ENCODE results near the gene NFE2L2.
"Not testable (repeated sequence)": the region's sequence is repeated elsewhere in the genome, so short reads cannot be mapped to it uniquely, and the experiment has no call there.

NFE2L2 gene

DNA sequence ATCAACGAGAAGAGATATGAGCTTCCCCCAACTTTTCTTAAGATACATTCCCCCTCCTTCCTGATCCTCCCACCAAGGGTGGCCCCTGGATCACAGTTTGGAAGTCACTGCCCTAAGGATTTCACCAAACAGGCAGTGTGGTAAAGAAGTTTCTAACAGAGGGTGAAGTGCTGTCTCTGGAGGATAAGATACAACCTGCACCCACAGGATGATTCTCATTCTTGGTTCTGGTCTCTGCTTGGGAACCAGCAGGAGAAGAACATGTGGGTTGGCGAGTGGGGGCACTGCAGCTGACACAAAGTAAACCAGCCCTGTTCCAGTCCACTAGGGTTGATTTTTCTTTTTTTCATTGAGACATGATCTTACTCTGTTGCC is 9.3 kb downstream of the NFE2L2 start:
- DNase-seq: no peak

DNA sequence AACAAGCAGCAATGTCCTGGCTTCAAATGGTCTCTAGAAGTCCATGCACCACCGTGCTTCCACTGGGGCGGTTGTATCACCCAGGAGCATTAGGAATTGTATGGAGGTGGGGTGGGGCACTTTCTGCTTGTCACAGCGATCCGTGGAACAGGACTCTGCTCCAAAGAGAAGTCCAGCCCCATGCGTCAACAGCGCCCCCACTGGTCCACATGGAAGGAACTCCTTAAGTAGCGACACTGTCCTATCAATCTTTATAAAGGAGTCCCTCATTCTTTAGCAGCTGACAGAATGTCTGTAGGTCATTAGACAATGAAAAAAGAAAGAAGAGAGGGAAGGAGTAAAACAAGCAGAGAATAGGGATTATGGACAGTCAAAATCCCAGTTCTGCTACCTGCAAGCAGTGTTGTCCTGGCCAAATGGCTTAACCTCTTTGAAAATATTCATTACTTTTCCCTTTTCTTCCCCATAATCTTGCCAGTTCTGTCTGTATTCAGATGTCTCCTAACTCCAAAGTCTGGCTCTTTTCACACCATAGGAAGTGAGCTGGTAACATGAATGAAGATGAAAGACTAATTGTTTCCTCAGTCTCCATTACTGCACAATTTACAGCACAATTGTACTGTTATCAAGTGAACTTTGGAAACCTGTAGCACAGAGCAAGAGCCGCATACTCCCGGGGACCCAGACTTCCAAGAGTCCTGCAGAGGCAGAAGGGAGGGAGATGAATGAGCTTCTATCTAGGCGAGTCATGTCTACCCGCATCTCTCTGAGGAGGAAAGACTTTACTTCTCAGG is 9.9 kb downstream of the NFE2L2 start:
- no peak for DNase-seq

DNA sequence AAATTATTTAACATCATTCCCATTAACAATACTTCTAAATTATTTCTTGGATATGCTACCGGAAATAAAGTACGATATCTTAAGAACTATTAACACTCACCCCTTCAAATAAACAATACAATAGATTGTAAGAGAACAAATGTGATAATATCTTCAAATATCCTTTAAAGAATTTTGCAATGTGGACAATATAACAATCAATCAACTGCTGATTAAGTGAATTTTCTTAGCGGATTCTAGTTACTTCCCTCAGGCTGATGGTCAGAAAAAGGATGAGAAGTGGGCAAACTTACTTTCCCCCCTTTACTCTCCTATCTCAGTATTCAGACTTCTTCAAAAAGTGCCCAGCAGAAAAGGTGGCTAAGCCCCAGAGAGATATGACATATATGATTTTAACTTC is 10.8 kb downstream of the NFE2L2 start:
- DNase-seq: no peak

DNA sequence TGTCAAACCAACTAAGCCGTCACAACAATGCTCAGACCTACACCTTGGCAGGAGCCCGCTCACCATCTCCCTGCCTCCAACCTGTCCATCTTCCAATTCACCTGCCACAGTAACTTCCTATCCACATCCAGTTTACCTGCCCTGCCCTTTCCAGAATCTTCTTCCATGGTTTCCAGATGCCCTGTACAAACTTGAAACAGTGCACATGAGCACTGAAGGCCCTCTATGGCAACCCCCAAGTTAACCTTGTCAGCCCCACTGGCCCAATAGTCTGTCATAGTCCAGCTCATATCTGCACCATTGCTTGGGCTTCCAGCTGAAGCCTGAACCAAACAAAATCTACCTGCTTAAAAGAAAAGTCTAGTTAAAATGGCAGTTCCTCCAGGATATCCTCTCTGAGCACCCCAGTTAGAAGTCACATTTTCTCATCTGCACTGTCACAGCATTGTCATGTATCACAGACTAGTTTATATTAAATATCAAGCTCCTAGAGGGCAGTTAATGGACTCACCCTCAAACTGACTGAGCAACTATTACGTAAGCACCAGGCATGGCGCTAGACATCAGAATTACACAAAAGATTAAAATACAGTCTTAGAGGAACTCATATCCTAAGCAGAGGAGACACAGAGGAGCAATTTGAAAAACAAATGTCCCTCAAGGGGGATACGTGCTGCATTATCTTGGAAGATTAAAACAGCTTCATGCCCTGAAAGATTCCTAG is 11.6 kb downstream of the NFE2L2 start:
- no peak for DNase-seq

DNA sequence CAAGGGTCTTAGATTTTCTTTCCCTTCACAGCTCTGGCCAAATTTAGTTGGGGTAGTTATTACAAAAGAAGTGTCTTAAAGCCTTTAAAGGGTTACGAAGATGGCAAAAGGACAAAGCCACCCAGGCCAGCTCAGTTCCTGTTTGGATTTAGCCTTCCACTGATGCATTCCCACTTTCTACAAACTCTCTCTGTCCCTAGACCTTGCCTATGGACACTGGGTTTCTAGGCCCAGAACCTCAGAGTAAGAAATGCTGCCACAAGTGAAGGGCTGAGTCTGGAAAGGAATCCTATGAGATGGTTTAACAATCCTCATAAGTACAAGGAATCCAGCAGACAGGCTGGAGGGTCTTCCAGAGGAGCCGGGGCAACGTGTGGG is 13.4 kb downstream of the NFE2L2 start:
- DNase-seq: no peak

DNA sequence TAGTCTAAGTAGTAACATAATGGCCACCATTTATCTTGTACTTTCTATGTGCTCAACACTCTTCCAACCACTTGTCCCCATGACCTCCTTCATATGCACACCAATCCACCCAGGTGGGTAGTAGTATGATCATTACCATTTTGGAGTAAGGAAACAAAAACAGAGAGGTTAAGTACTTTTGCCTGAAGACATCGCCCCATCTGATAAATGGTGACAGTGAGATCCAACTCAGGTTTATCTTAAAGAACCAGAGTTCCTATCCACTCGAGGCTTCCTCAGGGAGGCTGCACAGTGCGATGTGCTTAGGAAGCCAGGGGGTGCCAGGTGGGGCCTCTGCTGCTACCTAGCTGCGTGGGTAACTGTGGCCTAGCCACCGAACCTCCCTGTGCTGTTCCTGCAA is 14.1 kb downstream of the NFE2L2 start:
- no peak for DNase-seq

DNA sequence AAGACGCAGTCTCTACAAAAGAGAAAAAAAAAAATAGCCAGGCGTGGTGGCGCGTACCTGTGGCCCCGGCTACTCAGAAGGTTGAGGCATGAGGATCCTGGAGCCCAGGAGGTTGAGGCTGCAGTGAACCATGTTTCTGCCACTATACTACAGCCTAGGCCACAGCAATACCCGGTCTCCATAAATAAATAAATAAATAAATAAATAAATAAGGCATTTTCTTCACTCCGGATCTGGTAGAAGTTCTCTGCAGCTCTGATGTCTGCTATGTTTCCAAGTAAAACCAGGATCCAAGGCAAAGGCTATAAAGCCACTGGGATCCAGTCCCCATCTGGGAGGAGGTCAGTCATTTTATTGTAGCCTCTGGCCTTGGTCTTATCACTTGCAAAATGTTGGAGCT is 15.5 kb downstream of the NFE2L2 start:
- DNase-seq: no peak

DNA sequence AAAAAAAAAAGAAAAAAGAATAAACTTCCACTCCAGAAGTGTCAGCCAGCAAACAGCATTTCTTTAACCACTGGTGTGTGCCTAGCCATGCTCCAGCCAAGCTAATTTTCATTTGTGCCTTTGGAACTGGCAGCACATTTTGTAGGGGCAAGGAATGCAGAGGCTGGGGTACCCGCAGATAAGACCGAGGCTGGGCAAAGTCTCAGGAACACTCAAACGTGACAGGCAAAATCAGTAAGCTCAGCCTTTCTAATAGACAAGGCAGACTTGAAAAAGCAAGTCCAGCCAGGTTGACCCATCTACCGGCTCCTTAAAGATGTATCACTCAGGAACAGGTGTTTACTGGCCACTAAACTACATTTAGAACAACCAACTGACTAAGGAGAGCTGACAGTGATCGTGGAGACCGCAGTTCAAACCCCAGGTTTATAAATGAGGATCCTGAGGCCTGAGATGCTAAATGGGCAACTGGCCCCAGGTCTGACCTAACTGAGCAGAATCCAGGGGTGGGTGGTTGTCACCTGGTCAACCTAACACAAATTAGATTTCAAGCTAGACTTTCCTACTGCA is 16.7 kb downstream of the NFE2L2 start:
- no peak for DNase-seq

DNA sequence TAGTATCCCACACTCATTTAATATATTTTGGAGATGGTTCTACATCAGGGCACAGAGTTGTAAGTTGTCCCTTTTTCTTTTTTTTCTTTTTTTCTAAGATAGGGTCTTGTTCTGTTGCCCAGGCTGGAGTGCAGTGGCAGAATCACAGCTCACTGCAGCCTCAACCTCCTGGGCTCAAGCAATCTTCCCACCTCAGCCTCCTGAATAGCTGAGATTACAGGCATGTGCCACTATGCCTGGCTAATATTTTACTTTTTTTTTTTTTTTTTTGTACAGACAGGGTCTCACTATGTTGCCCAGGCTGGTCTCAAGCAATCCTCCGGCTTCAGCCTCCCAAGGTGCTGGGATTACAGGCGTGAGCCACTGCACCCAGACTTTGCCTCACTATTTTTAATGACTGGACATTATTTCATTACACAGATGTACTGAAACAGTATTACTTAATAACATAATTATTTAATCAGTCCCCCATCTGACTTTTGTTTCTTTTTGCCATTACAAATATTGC is 17.9 kb downstream of the NFE2L2 start:
- not testable (repeated sequence) for DNase-seq

DNA sequence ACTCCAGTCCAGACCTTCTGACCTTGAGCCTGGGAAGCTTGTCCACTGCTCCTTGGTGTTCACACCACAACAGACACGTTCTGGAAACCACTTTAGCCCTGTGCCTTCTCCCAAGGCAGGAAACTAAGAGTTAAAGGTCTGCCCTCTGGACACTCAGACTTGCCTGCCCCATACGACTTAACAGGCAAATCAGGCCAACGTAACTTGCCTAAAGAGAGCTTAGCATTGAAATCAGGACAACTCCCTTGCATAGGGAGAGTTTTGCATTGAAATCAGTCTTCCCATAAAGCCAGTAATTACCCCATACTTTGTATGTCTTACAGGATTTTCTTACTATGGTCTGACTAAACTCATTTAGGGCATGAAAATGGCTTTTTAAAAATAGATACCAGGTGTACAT is 18.5 kb downstream of the NFE2L2 start:
- DNase-seq: no peak

DNA sequence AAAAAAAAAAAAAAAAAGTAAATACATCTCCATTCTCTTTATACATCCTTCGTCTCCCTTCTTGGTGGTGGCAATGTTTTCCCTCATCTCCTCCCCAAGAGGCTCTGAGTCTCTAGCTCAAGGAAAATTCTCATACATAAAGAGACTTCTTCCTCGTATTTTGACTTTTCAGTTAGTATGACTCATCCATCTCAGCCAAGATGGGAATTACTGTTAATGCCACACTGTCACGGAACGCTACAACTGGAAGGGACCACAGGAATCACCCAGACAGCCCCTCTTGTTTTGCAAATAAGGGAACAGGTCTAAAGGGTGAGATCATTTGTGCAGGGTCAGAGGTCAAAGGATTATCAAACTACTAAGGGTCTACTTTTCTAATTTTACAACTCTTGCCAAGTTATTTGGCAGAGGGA is 19.5 kb downstream of the NFE2L2 start:
- DNase-seq: peak; percentile 57

DNA sequence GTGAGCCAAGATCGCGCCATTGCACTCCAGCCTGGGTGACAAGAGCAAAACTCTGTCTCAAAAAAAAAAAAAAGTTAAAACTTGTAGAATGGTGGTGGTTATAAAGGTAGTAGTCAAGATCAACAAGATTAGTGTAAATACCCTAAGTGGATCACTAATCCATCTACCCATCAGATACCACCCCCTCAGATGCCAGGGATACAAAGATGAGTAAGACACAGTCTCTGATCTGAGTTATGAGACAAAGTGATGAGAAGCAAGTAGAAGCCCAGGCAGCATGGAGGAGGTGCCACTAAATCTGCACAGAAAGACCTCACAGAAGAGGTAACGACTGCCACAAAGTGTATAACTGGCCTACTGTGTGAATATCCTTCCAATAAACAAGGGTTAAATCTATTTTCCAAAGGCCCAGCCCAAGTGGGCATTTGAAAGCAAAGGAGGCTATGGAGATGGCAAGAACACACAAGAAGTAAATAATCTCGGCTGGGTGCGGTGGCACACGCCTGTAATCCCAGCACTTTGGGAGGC is 20.2 kb downstream of the NFE2L2 start:
- no peak for DNase-seq

DNA sequence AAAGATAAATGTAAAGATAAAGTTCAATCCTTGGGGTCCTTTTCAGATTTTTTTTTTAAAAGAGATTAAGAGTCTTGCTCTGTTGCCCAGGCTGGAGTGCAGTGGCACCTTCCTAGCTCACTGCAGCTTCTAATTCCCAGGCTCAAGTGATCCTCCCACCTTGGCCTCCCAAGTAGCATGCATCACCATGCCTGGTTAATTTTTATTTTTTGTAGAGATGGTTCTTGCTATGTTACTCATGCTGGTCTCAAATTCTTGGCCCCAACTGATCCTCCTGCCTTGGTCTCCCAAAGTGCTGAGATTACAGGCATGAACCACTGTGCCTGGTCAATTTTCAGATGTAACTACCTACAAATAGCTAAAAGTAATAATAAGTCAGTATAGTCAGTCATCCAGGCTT is 21.1 kb downstream of the NFE2L2 start:
- DNase-seq: no peak

DNA sequence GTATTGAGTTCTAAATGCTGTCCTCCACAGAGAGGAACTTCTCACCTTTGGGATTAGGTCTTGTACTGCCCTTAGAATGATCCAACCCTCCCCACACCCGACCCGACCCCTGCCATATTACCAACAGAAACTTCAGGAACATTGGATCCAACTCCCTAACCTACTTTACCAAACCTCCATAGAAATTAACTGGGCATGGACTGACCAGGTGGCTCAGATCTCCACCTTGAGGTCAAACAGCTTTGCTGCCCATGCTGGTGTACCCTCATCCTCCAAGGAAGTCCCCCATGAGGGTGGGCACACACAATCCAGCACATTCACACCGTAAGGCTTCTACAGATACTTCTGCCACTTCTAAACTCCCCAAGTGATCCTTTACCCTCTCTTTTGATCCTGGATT is 21.5 kb downstream of the NFE2L2 start:
- no peak for DNase-seq

DNA sequence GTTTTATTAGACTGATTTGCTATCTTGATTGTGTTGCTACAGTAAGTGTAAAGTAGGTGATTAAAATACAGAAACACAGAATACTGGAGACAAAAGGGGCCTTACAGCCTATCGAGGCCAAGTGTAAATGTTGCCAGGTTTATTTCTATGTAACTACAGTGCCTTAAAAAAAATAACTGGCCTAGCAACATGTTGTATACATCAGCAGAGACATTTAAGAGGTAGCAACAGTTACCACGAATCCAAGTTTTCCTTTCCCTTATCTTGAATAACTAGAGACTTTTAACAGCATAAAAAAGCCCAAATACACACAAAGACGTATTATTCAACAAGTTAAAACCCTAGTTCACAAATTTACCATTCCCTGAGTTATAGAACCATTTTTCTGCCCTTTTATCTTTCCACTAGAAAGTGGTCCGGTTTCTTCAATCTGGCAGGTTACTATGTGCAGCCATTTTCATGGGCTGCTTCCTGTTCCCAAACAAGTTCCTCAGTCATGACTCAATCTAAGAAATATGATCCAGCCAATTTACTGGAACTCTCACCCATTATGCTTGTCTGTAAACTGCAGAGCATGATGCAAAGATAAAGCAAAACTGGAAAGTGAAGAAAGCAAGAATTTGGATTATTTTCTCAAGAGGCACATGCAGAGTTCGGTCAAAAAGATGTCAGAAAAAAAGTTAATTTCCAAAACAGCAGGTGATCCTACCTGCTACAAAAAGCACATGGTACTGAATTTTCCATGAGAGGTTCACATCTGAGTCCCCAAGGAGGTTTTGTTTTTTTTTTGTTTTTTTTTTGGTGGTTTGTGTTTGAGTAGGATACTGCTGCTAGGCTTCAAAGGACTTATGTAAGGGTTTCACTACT is 22.2 kb downstream of the NFE2L2 start:
- DNase-seq: peak; percentile 83

DNA sequence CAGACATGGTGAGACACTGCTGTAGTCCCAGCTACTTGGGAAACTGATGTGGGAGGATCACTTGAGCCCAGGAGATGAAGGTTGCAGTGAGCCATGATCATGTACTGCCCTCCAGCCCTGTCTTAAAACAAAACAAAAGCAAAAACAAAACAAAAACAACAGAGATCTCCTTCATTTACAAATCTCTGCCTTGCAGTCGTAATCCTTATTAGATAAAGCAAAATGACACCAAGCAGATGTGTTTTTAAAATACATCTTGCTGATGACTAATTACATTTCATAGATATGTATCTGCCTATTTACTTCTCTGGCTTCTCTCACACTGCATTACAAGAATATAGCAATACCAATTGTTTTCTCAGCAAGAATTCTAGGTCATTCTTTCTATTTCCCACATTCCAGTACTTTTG is 22.8 kb downstream of the NFE2L2 start:
- DNase-seq: no peak

DNA sequence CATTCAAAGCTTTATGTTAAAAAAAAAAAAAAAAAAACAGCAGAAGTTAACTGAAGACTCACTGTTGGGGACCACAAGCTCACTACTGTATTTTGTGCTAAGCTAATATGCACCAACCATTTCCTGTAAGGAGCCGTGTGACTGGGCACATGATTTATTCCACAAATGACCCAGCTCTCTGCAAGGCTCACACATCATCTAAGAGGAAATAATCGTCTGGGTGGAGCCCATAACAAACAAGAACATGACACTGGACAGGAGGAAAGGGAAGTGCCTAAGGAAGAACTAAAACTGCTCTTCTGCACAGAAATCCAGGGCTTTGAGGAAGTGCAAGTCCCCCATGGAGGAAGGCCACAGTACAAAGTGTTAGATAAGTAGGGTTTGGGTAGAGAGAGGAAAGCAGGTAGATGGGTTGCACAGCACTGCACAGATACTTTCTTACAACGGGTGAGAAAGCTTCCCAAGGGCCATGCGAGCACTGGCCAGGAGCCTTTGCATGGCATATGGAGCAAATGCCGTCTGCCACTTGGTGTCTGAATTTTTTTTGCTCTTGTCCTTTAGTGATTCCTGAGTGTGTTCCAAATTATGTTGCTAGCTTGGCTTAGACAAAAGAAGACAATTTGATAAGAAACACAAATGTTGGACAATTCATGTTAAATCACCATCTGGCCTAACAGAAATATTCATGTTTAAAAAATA is 24.4 kb downstream of the NFE2L2 start:
- DNase-seq: peak; percentile 35

DNA sequence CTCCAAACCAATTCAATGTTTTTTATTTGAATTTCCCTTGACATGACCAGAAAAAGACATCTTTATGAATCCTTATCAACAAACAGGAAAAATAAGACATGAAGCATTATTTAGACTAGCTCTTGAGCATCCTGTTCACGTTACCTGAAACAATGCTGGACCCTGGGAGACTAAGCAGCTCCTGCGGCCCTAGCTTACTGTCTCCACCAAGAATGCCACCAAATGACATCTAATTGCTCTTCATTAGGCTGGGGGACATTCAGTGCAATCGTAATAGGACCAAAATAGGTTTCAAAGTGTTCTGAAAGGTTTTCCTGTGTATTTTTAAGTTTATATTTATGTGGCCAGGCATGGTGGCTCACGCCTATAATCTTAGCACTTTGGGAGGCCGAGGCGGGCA is 25.5 kb downstream of the NFE2L2 start:
- no peak for DNase-seq

DNA sequence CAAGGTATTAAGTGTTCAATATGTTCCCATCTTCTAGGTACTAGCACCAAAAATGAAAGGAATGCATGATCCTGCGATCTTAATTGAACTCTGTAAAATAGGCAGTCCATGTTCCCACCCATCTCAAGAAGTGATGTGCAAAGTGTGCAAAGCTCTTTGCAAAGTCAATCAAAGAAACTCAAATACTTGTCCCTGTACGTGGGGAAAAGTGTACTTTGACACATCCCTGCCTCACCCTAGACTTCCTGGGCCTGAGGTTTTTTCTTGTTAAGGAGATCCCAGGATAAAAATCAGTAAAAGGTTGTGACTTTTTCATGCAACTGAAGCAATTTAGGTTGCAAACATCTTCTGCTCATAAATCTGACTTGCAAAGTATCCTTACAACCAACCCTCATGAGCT is 26.6 kb downstream of the NFE2L2 start:
- DNase-seq: no peak

DNA sequence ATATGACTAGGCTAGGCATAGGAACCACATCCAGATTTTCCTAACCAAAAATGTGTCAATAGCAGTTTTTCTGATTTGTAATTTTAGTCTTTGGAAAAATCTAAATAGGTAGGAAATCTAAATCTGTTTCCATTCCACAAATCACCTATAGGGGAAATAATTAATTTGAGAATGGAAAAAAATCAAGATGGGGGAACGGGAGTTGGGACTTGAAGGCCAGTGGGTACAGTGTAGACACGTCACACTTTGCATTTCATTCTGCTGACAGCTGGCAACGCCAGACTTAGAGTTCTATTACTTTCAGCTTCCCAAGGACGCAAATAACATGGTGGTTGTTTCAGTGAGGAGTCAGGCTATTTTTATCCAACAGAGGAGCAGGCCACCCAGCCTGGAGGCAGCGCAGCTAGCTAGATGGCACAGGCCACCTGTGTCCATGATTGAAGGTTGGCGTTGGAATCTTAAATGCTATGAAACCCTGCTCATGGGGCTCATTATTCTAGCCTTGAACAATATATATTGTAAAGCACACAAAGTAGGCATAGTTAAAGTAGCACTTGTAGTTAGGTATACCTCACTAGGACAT is 28.6 kb downstream of the NFE2L2 start:
- no peak for DNase-seq

DNA sequence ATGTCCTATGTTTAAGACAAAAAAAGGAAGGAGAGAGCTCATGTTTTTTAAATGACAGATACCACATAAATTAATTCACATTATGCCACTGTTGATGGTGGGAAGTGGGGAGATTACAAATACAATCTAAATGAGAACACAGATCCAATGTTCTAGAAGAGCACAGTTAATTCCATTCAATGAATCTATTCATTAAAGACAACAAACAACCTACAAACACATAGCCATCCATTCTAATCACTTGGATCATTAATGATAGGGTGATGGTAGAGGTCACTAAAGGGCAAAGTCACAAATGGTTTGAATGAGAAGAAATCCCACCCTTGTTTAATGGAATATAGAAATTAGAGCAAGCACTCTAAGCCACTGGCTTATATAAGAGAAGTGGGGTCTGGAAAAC is 30.3 kb downstream of the NFE2L2 start:
- DNase-seq: no peak
